ENCODE results near the gene COPS3. TPM values are rescaled to one million over a fixed set of nuclear protein-coding genes. Genes with fewer than 3 reads are reported as not detected.

The COPS3 gene
- total and polyA plus RNA-seq, 2 of the 8 experiments (the other 6 are each of a cell fraction or from before 2014, with no cell fraction given), result 82.9 to 110 TPM

DNA sequence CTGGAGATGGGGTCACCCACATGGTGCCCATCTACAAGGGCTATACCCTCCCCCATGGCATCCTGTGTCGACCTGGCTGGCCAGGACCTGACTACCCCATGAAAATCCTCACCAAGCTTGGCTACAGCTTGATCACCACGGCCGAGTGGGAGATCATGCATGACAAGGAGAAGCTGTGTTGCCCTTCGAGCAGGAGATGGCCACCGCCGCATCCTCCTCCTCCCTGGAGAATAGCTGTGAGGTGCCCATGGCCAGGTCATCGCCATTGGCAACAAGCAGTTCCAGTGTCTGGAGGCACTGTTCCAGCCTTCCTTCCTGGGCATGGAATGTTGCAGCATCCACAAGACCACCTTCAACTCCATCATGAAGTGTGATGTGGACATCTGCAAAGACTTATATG is 38.8 kb downstream of the COPS3 start:
- peaks cover 2 to 16% (median 10%) of the 10 kb centered on the region in 4 experiments; a peak in 6 of 8 replicates for H3K36me3 ChIP-seq (ENCODE audit: control insufficient read depth in 2 of 4, insufficient read depth in 4 of 4, low read length in 3 of 4)
- no peaks in the 10 kb centered on the region for H3K9me3 ChIP-seq (ENCODE audit: insufficient read depth in 2 of 2, low read depth in 1 of 2, low read length in 1 of 2)
- H4K8ac ChIP-seq (ENCODE audit: extremely low read depth, insufficient read depth, low read length), result no peak overlapping the region
- no peak overlapping the region for H3K23ac ChIP-seq (ENCODE audit: insufficient read length)
- H3K56ac ChIP-seq (replicated peaks; ENCODE audit: insufficient read length, low read depth, low read length), result no peak overlapping the region
- FAIRE-seq (no peak), DNase-seq (ENCODE audit: low read depth in 1 of 2, low spot score in 2 of 2) (no peak)
- H2BK5ac ChIP-seq (ENCODE audit: low read depth, low read length), result no peak overlapping the region
- CTCF ChIA-PET (ENCODE audit: partially characterized antibody), result interaction anchor here (1.8 kb wide), 1 partner anchor 27 kb away, joined by 6 read pairs; no protein-coding TSS in a partner anchor
- H3K27me3 ChIP-seq (replicated peaks in 1 of 4; ENCODE audit: control insufficient read depth in 3 of 4, extremely low read depth in 1 of 4, insufficient read depth in 3 of 4, low read length in 3 of 4), result no peaks in the 10 kb centered on the region
- H3K79me2 ChIP-seq (ENCODE audit: control insufficient read depth in 1 of 2, insufficient read depth in 2 of 2, low read length in 2 of 2), result no peaks in the 10 kb centered on the region
- POLR2A ChIA-PET (ENCODE audit: partially characterized antibody), result interaction anchor here (1.0 kb wide), 1 partner anchor 13 kb away, joined by 4 read pairs; no protein-coding TSS in a partner anchor
- peaks cover 0 to 2% of the 10 kb centered on the region in 2 experiments for H4K20me1 ChIP-seq (replicated peaks in 1 of 2; ENCODE audit: control insufficient read depth in 1 of 2, insufficient read depth in 2 of 2, low read length in 2 of 2)
- no peak overlapping the region for H3K4ac ChIP-seq (replicated peaks; ENCODE audit: insufficient read length, low read depth, low read length)
- no peaks in the 10 kb centered on the region for H3K4me1 ChIP-seq (replicated peaks in 1 of 4; ENCODE audit: control insufficient read depth in 3 of 4, insufficient read depth in 4 of 4, low read length in 3 of 4)
- no peak overlapping the region for H2BK12ac ChIP-seq (ENCODE audit: low read depth, low read length)
- WGBS, 2 experiments (ENCODE audit: extremely low coverage in 1 of 2, insufficient coverage in 1 of 2, insufficient read length in 1 of 2, insufficient replicate concordance in 2 of 2, low coverage in 1 of 2, low lambda C conversion rate in 2 of 2, missing lambda C conversion rate in 1 of 2), result 89% methylated on average over 7 of the region's 7 CpGs; no CpG with 5 or more reads in 1 of the 2 experiments
- no peak overlapping the region for H3K18ac ChIP-seq (ENCODE audit: extremely low read depth, low read length)
- no peak overlapping the region for H4K5ac ChIP-seq (ENCODE audit: insufficient read length, low read depth, low read length)
- H3K9ac ChIP-seq (replicated peaks in 1 of 4; ENCODE audit: extremely low read depth in 1 of 4, low read depth in 3 of 4, low read length in 3 of 4), result no peak overlapping the region
- H3K14ac ChIP-seq (ENCODE audit: insufficient read length), result no peak overlapping the region
- H2BK120ac ChIP-seq (replicated peaks; ENCODE audit: low read depth, low read length), result no peak overlapping the region
- no peaks in the 10 kb centered on the region; the same call in 1 of the 2 replicates for H3K23me2 ChIP-seq (ENCODE audit: low read depth, low read length)
- H3K4me3 ChIP-seq (ENCODE audit: extremely low read depth in 1 of 4, insufficient read depth in 2 of 4, low read depth in 3 of 4, low read length in 4 of 4), result no peak overlapping the region
- no peak overlapping the region for H2AFZ ChIP-seq (ENCODE audit: low read length)
- no peak overlapping the region for H2AK5ac ChIP-seq (ENCODE audit: low read depth, low read length)
- no peak overlapping the region for H2BK20ac ChIP-seq (ENCODE audit: low read length)
- H3K27ac ChIP-seq (ENCODE audit: low read depth, low read length), result no peak overlapping the region
- no peaks in the 10 kb centered on the region for H3K79me1 ChIP-seq (ENCODE audit: low read depth, low read length)
- TF ChIP-seq, protein P1, sequence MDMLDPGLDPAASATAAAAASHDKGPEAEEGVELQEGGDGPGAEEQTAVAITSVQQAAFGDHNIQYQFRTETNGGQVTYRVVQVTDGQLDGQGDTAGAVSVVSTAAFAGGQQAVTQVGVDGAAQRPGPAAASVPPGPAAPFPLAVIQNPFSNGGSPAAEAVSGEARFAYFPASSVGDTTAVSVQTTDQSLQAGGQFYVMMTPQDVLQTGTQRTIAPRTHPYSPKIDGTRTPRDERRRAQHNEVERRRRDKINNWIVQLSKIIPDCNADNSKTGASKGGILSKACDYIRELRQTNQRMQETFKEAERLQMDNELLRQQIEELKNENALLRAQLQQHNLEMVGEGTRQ (IDR thresholded peaks at IDR 0.05; ENCODE audit: low read length), result no peak
- TF ChIP-seq SP1 (IDR thresholded peaks at IDR 0.05; ENCODE audit: low read depth, low read length) (no peak), TCF12 (IDR thresholded peaks at IDR 0.05; ENCODE audit: low read depth, low read length) (no peak), SIRT6 (IDR thresholded peaks at IDR 0.05; ENCODE audit: low read length) (no peak), SRF (IDR thresholded peaks at IDR 0.05; ENCODE audit: low read depth, low read length) (no peak), CREB1 (IDR thresholded peaks at IDR 0.05) (no peak), CBX8 (IDR thresholded peaks at IDR 0.05; ENCODE audit: borderline replicate concordance, low read depth, low read length) (no peak), POU5F1 (IDR thresholded peaks at IDR 0.05; ENCODE audit: low read depth, low read length) (no peak), JUN (IDR thresholded peaks at IDR 0.05; ENCODE audit: low read depth, low read length) (no peak), JUND (IDR thresholded peaks at IDR 0.05; ENCODE audit: low read length) (no peak), GTF2F1 (IDR thresholded peaks at IDR 0.05; ENCODE audit: borderline replicate concordance, low read depth, low read length) (no peak), GABPA (IDR thresholded peaks at IDR 0.05; ENCODE audit: borderline replicate concordance, insufficient read depth, low read length) (no peak), PHF8 (conservative IDR thresholded peaks at IDR 0.05; ENCODE audit: low read depth, low read length) (no peak)
- no peak overlapping the region for H3K4me2 ChIP-seq (ENCODE audit: insufficient read depth in 1 of 2, low read depth in 2 of 2, low read length in 2 of 2)
- H2BK15ac ChIP-seq (ENCODE audit: low read length), result no peak overlapping the region
- H4K91ac ChIP-seq (replicated peaks; ENCODE audit: insufficient read length, low read length), result no peak overlapping the region
